ENCODE results near the gene CYP4F11. TPM values are rescaled to one million over a fixed set of nuclear protein-coding genes. Genes with fewer than 3 reads are reported as not detected.

Gene CYP4F11
- total and polyA plus RNA-seq, 2 of the 4 experiments (the other 2 are of a cell fraction), result not detected

DNA sequence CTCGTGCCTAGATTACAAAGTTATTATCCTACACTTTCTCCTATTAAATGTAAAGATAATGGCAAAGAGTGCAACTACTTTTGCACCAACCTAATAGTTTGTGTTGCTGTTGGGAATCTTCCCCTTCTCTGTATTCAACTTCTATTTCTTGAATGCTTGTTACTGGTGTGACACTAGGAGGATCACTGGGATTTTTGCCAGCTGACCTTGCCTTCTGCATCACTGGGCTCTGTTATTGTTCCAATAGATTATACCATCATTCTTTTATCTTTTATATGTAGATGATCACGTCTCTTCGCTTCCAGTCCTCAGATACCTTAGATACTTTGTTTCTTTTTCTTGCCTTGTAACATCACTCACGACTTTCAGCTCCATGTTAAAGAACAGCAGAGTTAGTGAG, 11.0 kb upstream of the CYP4F11 start:
- ChIA-PET POLR2A (ENCODE audit: unreplicated experiment) (interaction anchor here (0.6 kb wide), 1 partner anchor 26 kb away, joined by 4 read pairs; no protein-coding TSS in a partner anchor), CTCF (no interaction called here)
- Histone ChIP-seq H4K91ac (ENCODE audit: insufficient read depth, low read depth, low read length) (no peak overlapping the region), H3K56ac (ENCODE audit: extremely low read depth, insufficient read depth, low read length) (no peak overlapping the region), H4K8ac (ENCODE audit: low read depth in 2 of 2, low read length in 2 of 2) (no peak overlapping the region), H3K23ac (ENCODE audit: low read depth, low read length) (no peak overlapping the region), H2AK9ac (replicated peaks; ENCODE audit: low read depth, low read length, poor library complexity) (no peak overlapping the region), H3K4me2 (ENCODE audit: low read depth, low read length) (no peak overlapping the region), H3K79me1 (ENCODE audit: low read depth in 1 of 2, low read length in 2 of 2) (no peaks in the 10 kb centered on the region), H3K36me3 (ENCODE audit: control insufficient read depth, insufficient read depth, low read length) (no peaks in the 10 kb centered on the region), H4K20me1 (ENCODE audit: insufficient read depth, low read length) (no peaks in the 10 kb centered on the region), H3K14ac (replicated peaks; ENCODE audit: low read depth, low read length) (no peak overlapping the region), H2BK20ac (ENCODE audit: low read depth, low read length) (no peak overlapping the region), H3K18ac (ENCODE audit: low read depth, low read length) (no peak overlapping the region), H2BK120ac (ENCODE audit: low read depth, low read length) (no peak overlapping the region), H3K9me3 (ENCODE audit: control insufficient read depth, insufficient read depth, low read length) (peaks cover 7% of the 10 kb centered on the region), H2BK5ac (ENCODE audit: low read depth, low read length, poor library complexity, severe bottlenecking) (no peak overlapping the region), H2BK15ac (ENCODE audit: low read depth, low read length) (no peak overlapping the region), H3K9ac (ENCODE audit: low read depth, low read length) (no peak overlapping the region), H2AK5ac (ENCODE audit: low read depth, low read length) (no peak overlapping the region), H3K9me1 (ENCODE audit: insufficient read depth, low read length) (no peaks in the 10 kb centered on the region), H2AFZ (replicated peaks; ENCODE audit: low read length, poor library complexity) (no peak overlapping the region), H3K4me3 (ENCODE audit: insufficient read depth, low read depth, low read length) (no peak overlapping the region), H3K27me3 (ENCODE audit: control insufficient read depth, insufficient read depth, low read length) (no peaks in the 10 kb centered on the region), H4K5ac (ENCODE audit: low read depth, low read length) (no peak overlapping the region), H3K4me1 (ENCODE audit: control insufficient read depth, insufficient read depth, low read length) (no peaks in the 10 kb centered on the region), H3K4ac (ENCODE audit: low read depth, low read length) (no peak overlapping the region), H3K27ac (ENCODE audit: insufficient read depth, low read length) (no peak overlapping the region)
- TF ChIP-seq MAFK (IDR thresholded peaks at IDR 0.05; ENCODE audit: low read depth, low read length), result no peak
- TF ChIP-seq BHLHE40 (IDR thresholded peaks at IDR 0.05; ENCODE audit: low read depth, low read length), result no peak
- no peak for TF ChIP-seq CEBPB (IDR thresholded peaks at IDR 0.05; ENCODE audit: low read depth, low read length)
- TF ChIP-seq, protein P1, sequence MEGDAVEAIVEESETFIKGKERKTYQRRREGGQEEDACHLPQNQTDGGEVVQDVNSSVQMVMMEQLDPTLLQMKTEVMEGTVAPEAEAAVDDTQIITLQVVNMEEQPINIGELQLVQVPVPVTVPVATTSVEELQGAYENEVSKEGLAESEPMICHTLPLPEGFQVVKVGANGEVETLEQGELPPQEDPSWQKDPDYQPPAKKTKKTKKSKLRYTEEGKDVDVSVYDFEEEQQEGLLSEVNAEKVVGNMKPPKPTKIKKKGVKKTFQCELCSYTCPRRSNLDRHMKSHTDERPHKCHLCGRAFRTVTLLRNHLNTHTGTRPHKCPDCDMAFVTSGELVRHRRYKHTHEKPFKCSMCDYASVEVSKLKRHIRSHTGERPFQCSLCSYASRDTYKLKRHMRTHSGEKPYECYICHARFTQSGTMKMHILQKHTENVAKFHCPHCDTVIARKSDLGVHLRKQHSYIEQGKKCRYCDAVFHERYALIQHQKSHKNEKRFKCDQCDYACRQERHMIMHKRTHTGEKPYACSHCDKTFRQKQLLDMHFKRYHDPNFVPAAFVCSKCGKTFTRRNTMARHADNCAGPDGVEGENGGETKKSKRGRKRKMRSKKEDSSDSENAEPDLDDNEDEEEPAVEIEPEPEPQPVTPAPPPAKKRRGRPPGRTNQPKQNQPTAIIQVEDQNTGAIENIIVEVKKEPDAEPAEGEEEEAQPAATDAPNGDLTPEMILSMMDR (conservative IDR thresholded peaks at IDR 0.05; ENCODE audit: low read depth, low read length), result no peak
- no peak for TF ChIP-seq RFX5 (IDR thresholded peaks at IDR 0.05; ENCODE audit: low read depth, low read length)
- TF ChIP-seq CHD1 (IDR thresholded peaks at IDR 0.05; ENCODE audit: low read depth, low read length), result no peak
- WGBS, 2 experiments (ENCODE audit: extremely low coverage in 2 of 2, insufficient read length in 1 of 2), result no CpG with 5 or more reads among the region's 4 CpGs
- DNase-seq, result no peak
- dilution Hi-C loops (cut with HindIII; ENCODE audit: low sequenced_read_pairs, unreplicated experiment), result no loop called here
- intact Hi-C loops (cut with micrococcal nuclease), result no loop called here
- no peak for ATAC-seq (ENCODE audit: low read depth)
- no TSS peak for BruUV-seq (replicated peaks)
- in situ Hi-C loops (cut with MboI; ENCODE audit: low sequenced_read_pairs), result no loop called here

Measured in IMR-90 (cell line).